ENCODE measurements around the gene PIK3C3. TPM values are rescaled to one million over a fixed set of nuclear protein-coding genes. Genes with fewer than 3 reads are reported as not detected.

PIK3C3 gene
- total and polyA plus RNA-seq, 2 of the 8 experiments (the other 6 are each of a cell fraction or from before 2014, with no cell fraction given), result 15.3 to 47.4 TPM

GRCh38 chr18:42105394-42105793 is 150.4 kb downstream of the PIK3C3 start:
- Histone ChIP-seq H2AFZ (ENCODE audit: low read length) (no peak overlapping the region), H4K8ac (ENCODE audit: extremely low read depth, insufficient read depth, low read length) (no peak overlapping the region), H2BK5ac (ENCODE audit: low read depth, low read length) (no peak overlapping the region), H3K9me3 (ENCODE audit: insufficient read depth in 2 of 2, low read depth in 1 of 2, low read length in 1 of 2) (no peaks in the 10 kb centered on the region), H4K5ac (ENCODE audit: insufficient read length, low read depth, low read length) (no peak overlapping the region), H4K91ac (replicated peaks; ENCODE audit: insufficient read length, low read length) (no peak overlapping the region), H2BK120ac (replicated peaks; ENCODE audit: low read depth, low read length) (no peak overlapping the region), H3K9ac (replicated peaks in 1 of 4; ENCODE audit: extremely low read depth in 1 of 4, low read depth in 3 of 4, low read length in 3 of 4) (no peak overlapping the region), H3K23ac (ENCODE audit: insufficient read length) (no peak overlapping the region), H3K79me2 (ENCODE audit: control insufficient read depth in 1 of 2, insufficient read depth in 2 of 2, low read length in 2 of 2) (no peaks in the 10 kb centered on the region), H3K18ac (ENCODE audit: extremely low read depth, low read length) (no peak overlapping the region), H2BK12ac (ENCODE audit: low read depth, low read length) (no peak overlapping the region), H3K27me3 (replicated peaks in 1 of 4; ENCODE audit: control insufficient read depth in 3 of 4, extremely low read depth in 1 of 4, insufficient read depth in 3 of 4, low read length in 3 of 4) (no peaks in the 10 kb centered on the region), H3K4me2 (ENCODE audit: insufficient read depth in 1 of 2, low read depth in 2 of 2, low read length in 2 of 2) (no peak overlapping the region), H2BK15ac (ENCODE audit: low read length) (no peak overlapping the region), H3K4me1 (replicated peaks in 1 of 4; ENCODE audit: control insufficient read depth in 3 of 4, insufficient read depth in 4 of 4, low read length in 3 of 4) (peaks cover 0 to 9% (median 5%) of the 10 kb centered on the region in 4 experiments; a peak in 4 of 7 replicates), H3K4me3 (ENCODE audit: extremely low read depth in 1 of 4, insufficient read depth in 2 of 4, low read depth in 3 of 4, low read length in 4 of 4) (no peak overlapping the region), H3K14ac (ENCODE audit: insufficient read length) (no peak overlapping the region), H3K23me2 (ENCODE audit: low read depth, low read length) (no peaks in the 10 kb centered on the region; the same call in 1 of the 2 replicates), H3K56ac (replicated peaks; ENCODE audit: insufficient read length, low read depth, low read length) (no peak overlapping the region), H2AK5ac (ENCODE audit: low read depth, low read length) (no peak overlapping the region), H3K27ac (ENCODE audit: low read depth, low read length) (no peak overlapping the region), H3K4ac (replicated peaks; ENCODE audit: insufficient read length, low read depth, low read length) (no peak overlapping the region), H3K36me3 (ENCODE audit: control insufficient read depth in 2 of 4, insufficient read depth in 4 of 4, low read length in 3 of 4) (no peaks in the 10 kb centered on the region), H3K79me1 (ENCODE audit: low read depth, low read length) (no peaks in the 10 kb centered on the region), H2BK20ac (ENCODE audit: low read length) (no peak overlapping the region), H4K20me1 (replicated peaks in 1 of 2; ENCODE audit: control insufficient read depth in 1 of 2, insufficient read depth in 2 of 2, low read length in 2 of 2) (no peaks in the 10 kb centered on the region)
- DNase-seq (ENCODE audit: low read depth in 1 of 2, low spot score in 2 of 2) (no peak), FAIRE-seq (no peak)
- TF ChIP-seq TEAD4 (IDR thresholded peaks at IDR 0.05; ENCODE audit: low read depth, low read length) (no peak), BRCA1 (IDR thresholded peaks at IDR 0.05; ENCODE audit: low read depth, low read length) (no peak)
- ChIA-PET CTCF (ENCODE audit: partially characterized antibody) (interaction anchor here (1.1 kb wide), 1 partner anchor 9 kb away, joined by 5 read pairs; no protein-coding TSS in a partner anchor), POLR2A (ENCODE audit: partially characterized antibody) (no interaction called here)
- WGBS, 2 experiments (ENCODE audit: extremely low coverage in 1 of 2, insufficient coverage in 1 of 2, insufficient read length in 1 of 2, insufficient replicate concordance in 2 of 2, low coverage in 1 of 2, low lambda C conversion rate in 2 of 2, missing lambda C conversion rate in 1 of 2), result 100% methylated on average over 2 of the region's 2 CpGs; no CpG with 5 or more reads in 1 of the 2 experiments
